ENCODE data around the gene PDE11A. TPM values are rescaled to one million over a fixed set of nuclear protein-coding genes. Genes with fewer than 3 reads are reported as not detected.

The PDE11A gene
- total and polyA plus RNA-seq, 2 of the 8 experiments (the other 6 are each of a cell fraction or from before 2014, with no cell fraction given) = 0.19 to 0.23 TPM

- no peak overlapping the region for H4K91ac ChIP-seq (replicated peaks; ENCODE audit: insufficient read length, low read length)
- no peaks in the 10 kb centered on the region for H3K36me3 ChIP-seq (ENCODE audit: control insufficient read depth in 2 of 4, insufficient read depth in 4 of 4, low read length in 3 of 4)
- DNase-seq (ENCODE audit: low read depth in 1 of 2, low spot score in 2 of 2) (no peak), FAIRE-seq (no peak)
- H2BK20ac ChIP-seq (ENCODE audit: low read length) = no peak overlapping the region
- CTCF ChIA-PET (ENCODE audit: partially characterized antibody) = interaction anchor here (0.7 to 3.2 kb wide), 4 partner anchors 10 to 497 kb away, joined by 3 to 12 read pairs (median 4); no protein-coding TSS in a partner anchor
- no peaks in the 10 kb centered on the region for H4K20me1 ChIP-seq (replicated peaks in 1 of 2; ENCODE audit: control insufficient read depth in 1 of 2, insufficient read depth in 2 of 2, low read length in 2 of 2)
- H3K79me2 ChIP-seq (ENCODE audit: control insufficient read depth in 1 of 2, insufficient read depth in 2 of 2, low read length in 2 of 2) = no peaks in the 10 kb centered on the region
- H3K9ac ChIP-seq (replicated peaks in 1 of 4; ENCODE audit: extremely low read depth in 1 of 4, low read depth in 3 of 4, low read length in 3 of 4) = no peak overlapping the region
- no peak overlapping the region for H4K5ac ChIP-seq (ENCODE audit: insufficient read length, low read depth, low read length)
- H3K23me2 ChIP-seq (ENCODE audit: low read depth, low read length) = no peaks in the 10 kb centered on the region
- no peak overlapping the region for H2BK12ac ChIP-seq (ENCODE audit: low read depth, low read length)
- 84% methylated on average over 2 of the region's 2 CpGs; no CpG with 5 or more reads in 1 of the 2 experiments for WGBS, 2 experiments (ENCODE audit: extremely low coverage in 1 of 2, insufficient coverage in 1 of 2, insufficient read length in 1 of 2, insufficient replicate concordance in 2 of 2, low coverage in 1 of 2, low lambda C conversion rate in 2 of 2, missing lambda C conversion rate in 1 of 2)
- H3K9me3 ChIP-seq (ENCODE audit: insufficient read depth in 2 of 2, low read depth in 1 of 2, low read length in 1 of 2) = no peaks in the 10 kb centered on the region
- no peak overlapping the region for H3K23ac ChIP-seq (ENCODE audit: insufficient read length)
- H2AK5ac ChIP-seq (ENCODE audit: low read depth, low read length) = no peak overlapping the region
- peaks cover 0 to 4% (median 2%) of the 10 kb centered on the region in 4 experiments; a peak in 4 of 7 replicates for H3K27me3 ChIP-seq (replicated peaks in 1 of 4; ENCODE audit: control insufficient read depth in 3 of 4, extremely low read depth in 1 of 4, insufficient read depth in 3 of 4, low read length in 3 of 4)
- no peak overlapping the region for H2AFZ ChIP-seq (ENCODE audit: low read length)
- no peak overlapping the region for H3K14ac ChIP-seq (ENCODE audit: insufficient read length)
- H3K27ac ChIP-seq (ENCODE audit: low read depth, low read length) = no peak overlapping the region
- H3K4me1 ChIP-seq (replicated peaks in 1 of 4; ENCODE audit: control insufficient read depth in 3 of 4, insufficient read depth in 4 of 4, low read length in 3 of 4) = no peaks in the 10 kb centered on the region; a peak in 1 of 7 replicates
- no peak overlapping the region for H2BK15ac ChIP-seq (ENCODE audit: low read length)
- H3K18ac ChIP-seq (ENCODE audit: extremely low read depth, low read length) = no peak overlapping the region
- no peak overlapping the region for H2BK5ac ChIP-seq (ENCODE audit: low read depth, low read length)
- POLR2A ChIA-PET (ENCODE audit: partially characterized antibody) = no interaction called here
- no peak overlapping the region for H3K4ac ChIP-seq (replicated peaks; ENCODE audit: insufficient read length, low read depth, low read length)
- H3K56ac ChIP-seq (replicated peaks; ENCODE audit: insufficient read length, low read depth, low read length) = no peak overlapping the region
- H4K8ac ChIP-seq (ENCODE audit: extremely low read depth, insufficient read depth, low read length) = no peak overlapping the region
- H3K79me1 ChIP-seq (ENCODE audit: low read depth, low read length) = no peaks in the 10 kb centered on the region
- no peak overlapping the region for H2BK120ac ChIP-seq (replicated peaks; ENCODE audit: low read depth, low read length)
- no peak overlapping the region for H3K4me3 ChIP-seq (ENCODE audit: extremely low read depth in 1 of 4, insufficient read depth in 2 of 4, low read depth in 3 of 4, low read length in 4 of 4)
- H3K4me2 ChIP-seq (ENCODE audit: insufficient read depth in 1 of 2, low read depth in 2 of 2, low read length in 2 of 2) = no peak overlapping the region
- TF ChIP-seq TBP (IDR thresholded peaks at IDR 0.05; ENCODE audit: low read depth, low read length) (no peak), SIN3A (conservative IDR thresholded peaks at IDR 0.05 in 1 of 2, IDR thresholded peaks at IDR 0.05 in 1 of 2; ENCODE audit: low read depth in 1 of 2, low read length in 2 of 2) (no peak), HDAC6 (IDR thresholded peaks at IDR 0.05; ENCODE audit: low read depth, low read length) (no peak), TEAD4 (IDR thresholded peaks at IDR 0.05; ENCODE audit: low read depth, low read length) (no peak), YY1 (IDR thresholded peaks at IDR 0.05; ENCODE audit: low read depth, low read length) (no peak), CEBPB (IDR thresholded peaks at IDR 0.05; ENCODE audit: low read depth, low read length) (no peak), ATF2 (IDR thresholded peaks at IDR 0.05; ENCODE audit: low read length) (no peak), PHF8 (conservative IDR thresholded peaks at IDR 0.05; ENCODE audit: low read depth, low read length) (no peak), SRF (IDR thresholded peaks at IDR 0.05; ENCODE audit: low read depth, low read length) (no peak), MAX (IDR thresholded peaks at IDR 0.05) (no peak), KDM4A (IDR thresholded peaks at IDR 0.05; ENCODE audit: low read depth, low read length, severe bottlenecking) (no peak), NANOG (IDR thresholded peaks at IDR 0.05; ENCODE audit: insufficient read depth, low read depth, low read length, poor library complexity, severe bottlenecking) (no peak), CBX5 (IDR thresholded peaks at IDR 0.05; ENCODE audit: low read depth, low read length) (no peak)
These were observed 351.5 kb downstream of the PDE11A start for GRCh38 chr2:177721087-177721486.

All from H1 (cell line).